ENCODE data around the gene JAZF1. TPM values are rescaled to one million over a fixed set of nuclear protein-coding genes. Genes with fewer than 3 reads are reported as not detected.

The JAZF1 gene
- 10 to 100 TPM in 1 of 2 donors, 1 to 10 TPM in 1; 9.3 to 37.4 TPM for total RNA-seq

DNA sequence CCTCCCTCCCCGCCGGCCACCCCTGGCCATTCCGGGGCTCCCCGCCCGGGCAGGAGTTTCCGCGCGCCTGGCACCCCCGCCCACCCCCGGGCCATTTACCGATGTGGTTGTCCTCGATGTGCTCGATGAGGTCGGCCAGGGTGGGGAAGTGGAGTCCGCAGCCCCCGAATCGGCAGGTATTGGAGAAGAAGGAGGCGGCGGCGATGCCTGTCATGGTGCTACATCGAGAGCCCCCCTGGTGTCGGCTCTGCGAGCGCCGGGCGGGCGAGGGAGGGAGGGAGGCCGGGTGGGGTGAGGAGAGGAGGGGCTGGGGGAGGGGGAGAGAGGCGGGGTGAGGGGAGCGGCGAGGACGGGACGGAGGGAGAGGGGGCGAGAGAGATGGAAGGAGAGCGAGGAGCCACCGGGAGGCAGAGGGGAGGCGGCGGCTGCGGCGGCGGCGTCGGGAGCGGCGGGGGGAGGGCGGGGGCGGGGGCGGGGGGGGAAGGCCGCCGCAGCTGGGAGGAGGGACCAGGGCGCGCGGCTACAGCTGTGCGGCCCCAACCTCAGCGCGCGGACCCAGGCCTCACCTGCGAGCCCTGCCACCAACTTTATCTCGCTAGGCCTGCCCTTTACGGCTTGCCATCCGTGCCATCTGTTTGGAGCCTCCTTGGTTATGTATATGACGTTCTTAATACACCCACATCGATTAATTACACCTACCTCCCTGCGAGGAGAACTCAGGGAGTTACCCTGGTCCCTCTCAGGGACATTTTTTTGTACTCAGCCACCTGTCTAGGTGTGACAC is at the start of gene JAZF1:
JAZF1 (minus strand) TSS at position 432 of the 784 bp plus-strand sequence.
- WGBS = 1% methylated on average over 36 of the region's 64 CpGs
- H3K36me3 ChIP-seq = no peaks in the 10 kb centered on the region
- TF ChIP-seq, protein P1, sequence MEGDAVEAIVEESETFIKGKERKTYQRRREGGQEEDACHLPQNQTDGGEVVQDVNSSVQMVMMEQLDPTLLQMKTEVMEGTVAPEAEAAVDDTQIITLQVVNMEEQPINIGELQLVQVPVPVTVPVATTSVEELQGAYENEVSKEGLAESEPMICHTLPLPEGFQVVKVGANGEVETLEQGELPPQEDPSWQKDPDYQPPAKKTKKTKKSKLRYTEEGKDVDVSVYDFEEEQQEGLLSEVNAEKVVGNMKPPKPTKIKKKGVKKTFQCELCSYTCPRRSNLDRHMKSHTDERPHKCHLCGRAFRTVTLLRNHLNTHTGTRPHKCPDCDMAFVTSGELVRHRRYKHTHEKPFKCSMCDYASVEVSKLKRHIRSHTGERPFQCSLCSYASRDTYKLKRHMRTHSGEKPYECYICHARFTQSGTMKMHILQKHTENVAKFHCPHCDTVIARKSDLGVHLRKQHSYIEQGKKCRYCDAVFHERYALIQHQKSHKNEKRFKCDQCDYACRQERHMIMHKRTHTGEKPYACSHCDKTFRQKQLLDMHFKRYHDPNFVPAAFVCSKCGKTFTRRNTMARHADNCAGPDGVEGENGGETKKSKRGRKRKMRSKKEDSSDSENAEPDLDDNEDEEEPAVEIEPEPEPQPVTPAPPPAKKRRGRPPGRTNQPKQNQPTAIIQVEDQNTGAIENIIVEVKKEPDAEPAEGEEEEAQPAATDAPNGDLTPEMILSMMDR (IDR thresholded peaks at IDR 0.05) = no peak
- no peak for TF ChIP-seq POLR2A (IDR thresholded peaks at IDR 0.05)
- H3K9me3 ChIP-seq = no peaks in the 10 kb centered on the region
- peak; percentile 45 for DNase-seq (ENCODE audit: low spot score)
- H3K4me3 ChIP-seq = peak within 1 kb of the TSS; percentile 62 to 77
- no peaks in the 10 kb centered on the region for H3K27me3 ChIP-seq (replicated peaks; ENCODE audit: insufficient read depth)
- intact Hi-C loops (cut with DNase I) = loop anchor here (10.0 kb wide), 1 partner anchor 94 kb away; no protein-coding TSS in a partner anchor
- peak within 1 kb of the TSS; percentile 81 to 85 for H3K27ac ChIP-seq
- no peaks in the 10 kb centered on the region for H3K4me1 ChIP-seq (replicated peaks)

DNA sequence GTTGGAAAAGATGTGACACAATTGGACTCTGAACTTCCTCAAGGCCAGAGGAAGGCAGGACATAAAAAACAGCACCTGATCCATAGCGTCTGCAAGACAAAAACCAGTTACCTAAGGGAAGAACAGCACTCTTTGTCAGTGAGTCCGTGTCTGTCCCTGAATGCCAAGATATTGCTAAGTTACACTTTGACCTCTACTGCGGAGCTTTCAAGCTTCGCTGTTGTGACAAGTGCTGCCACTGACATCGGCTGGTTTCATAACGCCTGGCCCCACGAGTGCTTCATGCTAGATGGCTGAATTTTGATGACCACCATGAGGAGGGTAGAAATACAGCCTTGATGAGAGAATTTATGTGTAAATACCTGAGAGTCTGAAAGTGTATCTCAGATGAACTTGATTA is 49.7 kb upstream of the JAZF1 start:
- TF ChIP-seq, protein P1 (IDR thresholded peaks at IDR 0.05) = no peak
- TF ChIP-seq POLR2A (IDR thresholded peaks at IDR 0.05) = no peak
- TF ChIP-seq POLR2AphosphoS5 (IDR thresholded peaks at IDR 0.05) = no peak
- no peaks in the 10 kb centered on the region for H3K4me1 ChIP-seq (replicated peaks)
- H3K9me3 ChIP-seq = no peaks in the 10 kb centered on the region
- intact Hi-C loops (cut with DNase I) = no loop called here
- no peak for DNase-seq (ENCODE audit: low spot score)
- H3K27ac ChIP-seq = no peak overlapping the region
- H3K4me3 ChIP-seq = no peak overlapping the region
- no peaks in the 10 kb centered on the region for H3K27me3 ChIP-seq (replicated peaks; ENCODE audit: insufficient read depth)
- no peaks in the 10 kb centered on the region for H3K36me3 ChIP-seq
- 91% methylated on average over 7 of the region's 7 CpGs for WGBS

DNA sequence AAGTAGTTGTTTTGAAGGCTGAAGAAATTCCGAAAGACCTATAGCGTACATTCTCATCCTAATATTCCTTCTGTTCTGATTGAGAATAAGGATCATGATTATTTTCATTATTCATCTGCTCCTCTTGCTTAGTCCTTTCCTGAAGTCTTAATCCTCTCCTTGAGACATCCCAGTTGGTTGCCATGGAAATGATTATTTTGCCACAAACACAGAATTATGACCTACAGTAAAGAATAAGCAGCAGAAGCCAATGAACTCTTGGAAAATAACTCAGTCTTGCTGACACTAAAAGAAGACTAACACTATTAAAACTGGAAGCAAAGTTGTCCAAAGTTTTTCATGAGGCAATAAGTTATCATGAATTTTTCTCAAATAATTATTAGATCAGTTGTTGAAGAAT is 47.8 kb upstream of the JAZF1 start:
- Histone ChIP-seq H3K27ac (no peak overlapping the region), H3K36me3 (no peaks in the 10 kb centered on the region), H3K4me3 (no peak overlapping the region), H3K9me3 (no peaks in the 10 kb centered on the region), H3K4me1 (replicated peaks) (no peaks in the 10 kb centered on the region), H3K27me3 (replicated peaks; ENCODE audit: insufficient read depth) (no peaks in the 10 kb centered on the region)
- intact Hi-C loops (cut with DNase I) = no loop called here
- TF ChIP-seq, protein P1 (IDR thresholded peaks at IDR 0.05) = no peak
- TF ChIP-seq POLR2A (IDR thresholded peaks at IDR 0.05) (no peak), POLR2AphosphoS5 (IDR thresholded peaks at IDR 0.05) (no peak)
- DNase-seq (ENCODE audit: low spot score) = no peak
- WGBS = 48% methylated on average over 2 of the region's 2 CpGs

DNA sequence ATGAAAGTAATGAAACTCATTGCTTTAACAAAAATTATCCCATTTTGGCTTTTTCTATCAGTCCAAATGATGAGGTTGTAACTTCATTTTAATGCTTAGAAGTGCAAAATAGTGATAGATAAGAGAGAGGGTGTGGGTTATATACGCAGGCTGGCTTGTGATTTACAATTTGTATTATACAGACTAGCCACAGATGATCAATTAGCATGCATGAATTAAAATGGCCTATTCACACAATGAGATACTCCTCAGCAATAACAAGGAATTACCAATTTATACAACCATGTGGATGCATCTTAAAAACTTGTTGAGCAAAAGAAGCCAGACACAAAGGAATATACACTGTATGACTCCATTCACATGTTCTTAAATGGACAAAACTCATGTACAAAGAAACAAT is 45.4 kb upstream of the JAZF1 start:
- TF ChIP-seq POLR2AphosphoS5 (IDR thresholded peaks at IDR 0.05) = no peak
- TF ChIP-seq POLR2A (IDR thresholded peaks at IDR 0.05) = no peak
- TF ChIP-seq, protein P1 (IDR thresholded peaks at IDR 0.05) = no peak
- H3K4me1 ChIP-seq (replicated peaks) = no peaks in the 10 kb centered on the region
- no peaks in the 10 kb centered on the region for H3K36me3 ChIP-seq
- intact Hi-C loops (cut with DNase I) = no loop called here
- no peak overlapping the region for H3K27ac ChIP-seq
- WGBS = 93% methylated on average over 1 of the region's 1 CpG
- DNase-seq (ENCODE audit: low spot score) = no peak
- no peak overlapping the region for H3K4me3 ChIP-seq
- H3K27me3 ChIP-seq (replicated peaks; ENCODE audit: insufficient read depth) = no peaks in the 10 kb centered on the region
- no peaks in the 10 kb centered on the region for H3K9me3 ChIP-seq

DNA sequence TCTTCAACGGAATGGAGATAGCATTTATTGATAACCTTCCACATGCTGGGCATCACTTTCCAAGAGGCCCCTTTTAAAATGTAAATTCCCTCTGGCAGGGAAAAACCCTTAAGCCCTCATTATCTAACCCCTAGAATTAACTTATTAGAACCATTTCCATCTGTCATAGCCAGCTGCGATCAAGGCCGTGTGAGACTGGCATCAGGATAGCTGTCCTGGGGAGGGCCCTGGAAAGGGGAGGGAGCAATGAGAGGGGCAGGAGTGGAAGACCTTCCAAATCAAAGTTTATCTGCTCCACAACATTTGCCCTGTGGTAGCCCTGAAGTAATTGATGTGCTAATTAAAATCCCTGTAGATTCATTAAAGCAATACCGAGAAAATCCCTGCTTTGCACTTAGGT is 45.0 kb upstream of the JAZF1 start:
- no peak overlapping the region for H3K4me3 ChIP-seq
- H3K27me3 ChIP-seq (replicated peaks; ENCODE audit: insufficient read depth) = no peaks in the 10 kb centered on the region
- TF ChIP-seq POLR2AphosphoS5 (IDR thresholded peaks at IDR 0.05) = no peak
- TF ChIP-seq, protein P1 (IDR thresholded peaks at IDR 0.05) = no peak
- TF ChIP-seq POLR2A (IDR thresholded peaks at IDR 0.05) = no peak
- no peak for DNase-seq (ENCODE audit: low spot score)
- no peaks in the 10 kb centered on the region for H3K36me3 ChIP-seq
- no peaks in the 10 kb centered on the region for H3K4me1 ChIP-seq (replicated peaks)
- intact Hi-C loops (cut with DNase I) = no loop called here
- H3K27ac ChIP-seq = no peak overlapping the region
- WGBS = 80% methylated on average over 4 of the region's 4 CpGs
- no peaks in the 10 kb centered on the region for H3K9me3 ChIP-seq

Data from prostate gland (tissue), 2 donors.